ENCODE results near the gene UQCRC2. TPM values are rescaled to one million over a fixed set of nuclear protein-coding genes. Genes with fewer than 3 reads are reported as not detected.
A peak's percentile ranks its signal among the peaks of the same experiment; 100 is the strongest.

UQCRC2 gene
- total and polyA plus RNA-seq, 2 donors from 2014 or later, result 199 to 314 TPM

GRCh38 chr16:22007509-22008214, 54.5 kb downstream of the UQCRC2 start, which contains the start of gene MOSMO:
Gene MOSMO, plus strand, starts transcription at chr16:22008111. Its CDS starts 191 bp downstream, at chr16:22008302.
- Histone ChIP-seq H3K27ac (ENCODE audit: low read depth in 2 of 2, low read length in 2 of 2) (peak within 1 kb of the TSS; percentile 49 to 65), H3K27me3 (ENCODE audit: control insufficient read depth, insufficient read depth, low read length) (no peaks in the 10 kb centered on the region), H3K4me3 (ENCODE audit: low read length in 3 of 3) (peak within 1 kb of the TSS; percentile 49 to 79 (median 77)), H3K36me3 (ENCODE audit: control insufficient read depth in 2 of 3, insufficient read depth in 3 of 3, low read length in 3 of 3) (no peaks in the 10 kb centered on the region), H3K9me3 (ENCODE audit: control insufficient read depth in 2 of 3, insufficient read depth in 1 of 3, low read length in 3 of 3) (no peaks in the 10 kb centered on the region), H3K9ac (ENCODE audit: low read length in 3 of 3) (peak within 1 kb of the TSS; percentile 25 to 78 (median 66)), H3K4me1 (ENCODE audit: control insufficient read depth in 2 of 3, insufficient read depth in 2 of 3, low read depth in 1 of 3, low read length in 3 of 3) (peaks cover 0 to 8% (median 0%) of the 10 kb centered on the region in 3 donors)
- intact Hi-C loops (cut with DNase I), result loop anchor here (5.0 kb wide), 1 partner anchor 70 kb away; no protein-coding TSS in a partner anchor
- TF ChIP-seq CTCF (IDR thresholded peaks at IDR 0.05; ENCODE audit: borderline replicate concordance, extremely low read depth, insufficient read depth), result no peak
- DNase-seq, result peak; percentile 59 to 88 (median 73)
- no peak for FAIRE-seq

- H3K27me3 ChIP-seq (ENCODE audit: control insufficient read depth, insufficient read depth, low read length), result no peaks in the 10 kb centered on the region
- DNase-seq (peak in 4 of 5 donors; percentile 38 to 81 (median 61)), FAIRE-seq (no peak)
- intact Hi-C loops (cut with DNase I), result loop anchor here (5.0 kb wide), 1 partner anchor 69 kb away; no protein-coding TSS in a partner anchor
- H3K27ac ChIP-seq (ENCODE audit: low read depth in 2 of 2, low read length in 2 of 2), result no peak overlapping the region
- peak overlapping the region; percentile 49 to 77 (median 68) for H3K4me3 ChIP-seq (ENCODE audit: low read length in 3 of 3)
- H3K36me3 ChIP-seq (ENCODE audit: control insufficient read depth in 2 of 3, insufficient read depth in 3 of 3, low read length in 3 of 3), result no peaks in the 10 kb centered on the region
- peak overlapping the region; percentile 25 to 78 (median 66) for H3K9ac ChIP-seq (ENCODE audit: low read length in 3 of 3)
- H3K4me1 ChIP-seq (ENCODE audit: control insufficient read depth in 2 of 3, insufficient read depth in 2 of 3, low read depth in 1 of 3, low read length in 3 of 3), result peaks cover 0 to 8% (median 0%) of the 10 kb centered on the region in 3 donors
- TF ChIP-seq CTCF (IDR thresholded peaks at IDR 0.05; ENCODE audit: borderline replicate concordance, extremely low read depth, insufficient read depth), result no peak
- H3K9me3 ChIP-seq (ENCODE audit: control insufficient read depth in 2 of 3, insufficient read depth in 1 of 3, low read length in 3 of 3), result no peaks in the 10 kb centered on the region
These were observed 55.3 kb downstream of the UQCRC2 start for GRCh38 chr16:22008215-22009059.

- no peak for FAIRE-seq
- intact Hi-C loops (cut with DNase I), result no loop called here
- TF ChIP-seq CTCF (IDR thresholded peaks at IDR 0.05; ENCODE audit: borderline replicate concordance, extremely low read depth, insufficient read depth), result no peak
- no peak overlapping the region for H3K9ac ChIP-seq (ENCODE audit: low read length in 3 of 3)
- H3K4me3 ChIP-seq (ENCODE audit: low read length in 3 of 3), result no peak overlapping the region
- no peak for DNase-seq
- no peaks in the 10 kb centered on the region for H3K36me3 ChIP-seq (ENCODE audit: control insufficient read depth in 2 of 3, insufficient read depth in 3 of 3, low read length in 3 of 3)
- H3K27ac ChIP-seq (ENCODE audit: low read depth in 2 of 2, low read length in 2 of 2), result no peak overlapping the region
- H3K9me3 ChIP-seq (ENCODE audit: control insufficient read depth in 2 of 3, insufficient read depth in 1 of 3, low read length in 3 of 3), result no peaks in the 10 kb centered on the region
- H3K27me3 ChIP-seq (ENCODE audit: control insufficient read depth, insufficient read depth, low read length), result no peaks in the 10 kb centered on the region
- H3K4me1 ChIP-seq (ENCODE audit: control insufficient read depth in 2 of 3, insufficient read depth in 2 of 3, low read depth in 1 of 3, low read length in 3 of 3), result peaks cover 0 to 8% (median 0%) of the 10 kb centered on the region in 3 donors
These were observed 57.7 kb downstream of the UQCRC2 start for GRCh38 chr16:22010902-22011301.

Data from kidney (tissue), 14 donors.